Measurements from ENCODE around the gene UBTD1. TPM values are rescaled to one million over a fixed set of nuclear protein-coding genes. Genes with fewer than 3 reads are reported as not detected.

Gene UBTD1
- total RNA-seq, 1 donor from 2014 or later = 1.1 TPM

Other genes starting within 250 kb of the UBTD1 start
- gene ARHGAP19, start 206.3 kb upstream of the UBTD1 start, total RNA-seq = 8.4 TPM
- gene FRAT1, start 179.7 kb upstream of the UBTD1 start, total RNA-seq = 5.6 TPM
- 16.8 TPM for gene FRAT2, start 164.2 kb upstream of the UBTD1 start, total RNA-seq
- 9.2 TPM for gene RRP12, start 97.6 kb upstream of the UBTD1 start, total RNA-seq
- 109 TPM for gene PGAM1, start 72.7 kb upstream of the UBTD1 start, total RNA-seq
- gene EXOSC1, start 52.9 kb upstream of the UBTD1 start, total RNA-seq = 38.7 TPM
- 21.2 TPM for gene ZDHHC16, start 52.7 kb upstream of the UBTD1 start, total RNA-seq
- gene MMS19, start 502 bp upstream of the UBTD1 start, total RNA-seq = 55.4 TPM
- gene ANKRD2, start 73.9 kb downstream of the UBTD1 start, total RNA-seq = not detected
- 0.62 TPM for gene HOGA1, start 85.5 kb downstream of the UBTD1 start, total RNA-seq
- gene C10orf62, start 90.8 kb downstream of the UBTD1 start, total RNA-seq = not detected
- gene MORN4, start 134.6 kb downstream of the UBTD1 start, total RNA-seq = 36.8 TPM
- 8.7 TPM for gene PI4K2A, start 141.7 kb downstream of the UBTD1 start, total RNA-seq
- 1.1 TPM for gene AVPI1, start 188.3 kb downstream of the UBTD1 start, total RNA-seq
- gene MARVELD1, start 214.8 kb downstream of the UBTD1 start, total RNA-seq = 3.4 TPM
- 49.0 TPM for gene ZFYVE27, start 238.2 kb downstream of the UBTD1 start, total RNA-seq